ENCODE results near the gene DIRAS2. TPM values are rescaled to one million over a fixed set of nuclear protein-coding genes. Genes with fewer than 3 reads are reported as not detected.

Gene DIRAS2
- total and polyA plus RNA-seq, 2 of the 13 experiments (the other 11 are each of a cell fraction or from before 2014, with no cell fraction given), result not detected

- TF ChIP-seq TIGD3 (CRISPR knock-in tag; IDR thresholded peaks at IDR 0.05; ENCODE audit: borderline replicate concordance), result no peak
- TF ChIP-seq TFE3 (CRISPR knock-in tag; IDR thresholded peaks at IDR 0.05), result no peak
- TF ChIP-seq ZNF432 (CRISPR knock-in tag; IDR thresholded peaks at IDR 0.05; ENCODE audit: borderline replicate concordance), result no peak
Observed at GRCh38 chr9:90569511-90569910, 73.1 kb downstream of the DIRAS2 start (continued).

GRCh38 chr9:90568667-90569066 lies 74.0 kb downstream of the DIRAS2 start:
- intact Hi-C loops (cut with micrococcal nuclease; ENCODE audit: unreplicated experiment), result no loop called here
- BruUV-seq (replicated peaks), result no TSS peak
- Histone ChIP-seq H2AFZ (ENCODE audit: low read length) (no peak overlapping the region), H3K79me2 (ENCODE audit: insufficient read depth, low read length) (no peaks in the 10 kb centered on the region), H3K27me3 (ENCODE audit: control insufficient read depth in 1 of 2, insufficient read depth in 2 of 2, low read length in 2 of 2) (peaks cover 0 to 4% of the 10 kb centered on the region in 2 experiments; a peak in 1 of 5 replicates), H3K9ac (ENCODE audit: insufficient read depth, low read depth, low read length) (no peak overlapping the region), H4K20me1 (ENCODE audit: insufficient read depth, low read length) (no peaks in the 10 kb centered on the region), H3K4me1 (ENCODE audit: insufficient read depth, low read length) (no peaks in the 10 kb centered on the region), H3K9me3 (ENCODE audit: low read length) (no peaks in the 10 kb centered on the region), H3K4me3 (replicated peaks in 1 of 3; ENCODE audit: insufficient read depth in 1 of 3, low read depth in 2 of 3, low read length in 3 of 3) (no peak overlapping the region), H3K4me2 (ENCODE audit: low read depth, low read length) (no peak overlapping the region), H3K36me3 (replicated peaks in 1 of 2; ENCODE audit: control insufficient read depth in 1 of 2, insufficient read depth in 2 of 2, low read length in 2 of 2) (no peaks in the 10 kb centered on the region), H3K27ac (ENCODE audit: extremely low read length, insufficient read depth, low read length) (no peak overlapping the region)
- 0% methylated on average over 3 of the region's 3 CpGs for WGBS (ENCODE audit: low lambda C conversion rate)
- in situ Hi-C loops (cut with HindIII; ENCODE audit: extremely low pct_ligation_motif_present, low pct_unique_long_range_greater_than_20kb), result no loop called here
- CTCF ChIA-PET (ENCODE audit: low intra/inter-chr PET ratio, low total read pairs), result no interaction called here
- ATAC-seq (no peak), FAIRE-seq (no peak), DNase-seq (ENCODE audit: low spot score) (no peak)
- POLR2A ChIA-PET, result no interaction called here
- TF ChIP-seq PTBP1 (IDR thresholded peaks at IDR 0.05; ENCODE audit: low read depth, low read length, poor library complexity, severe bottlenecking) (no peak), PLSCR1 (CRISPR knock-in tag; IDR thresholded peaks at IDR 0.05; ENCODE audit: borderline replicate concordance) (no peak), TBP (CRISPR knock-in tag; IDR thresholded peaks at IDR 0.05) (no peak), ZNF317 (CRISPR knock-in tag; IDR thresholded peaks at IDR 0.05) (no peak), MLXIP (CRISPR knock-in tag; IDR thresholded peaks at IDR 0.05; ENCODE audit: borderline replicate concordance) (no peak), LRRFIP1 (CRISPR knock-in tag; conservative IDR thresholded peaks at IDR 0.05) (no peak), MTF1 (CRISPR knock-in tag; IDR thresholded peaks at IDR 0.05) (no peak), ZNF562 (CRISPR knock-in tag; IDR thresholded peaks at IDR 0.05; ENCODE audit: borderline replicate concordance) (no peak), HMG20B (CRISPR knock-in tag; conservative IDR thresholded peaks at IDR 0.05) (no peak), SRSF4 (IDR thresholded peaks at IDR 0.05; ENCODE audit: low read depth, low read length, poor library complexity, severe bottlenecking) (no peak), MIXL1 (CRISPR knock-in tag; IDR thresholded peaks at IDR 0.05) (no peak), ISL2 (CRISPR knock-in tag; IDR thresholded peaks at IDR 0.05) (no peak)
